Dermis microvascular lymphatic vessel endothelial cell (primary cell): ENCODE results near the gene KCNJ16. TPM values are rescaled to one million over a fixed set of nuclear protein-coding genes. Genes with fewer than 3 reads are reported as not detected.
"Not testable (repeated sequence)": the region's sequence is repeated elsewhere in the genome, so short reads cannot be mapped to it uniquely, and the experiment has no call there.

ENCODE experiments used
- DNase-seq, 2 donors: peaks; one replicate each; pipeline versions ENCODE4 v3.0.0 to v3.0.0-alpha.2; 2010; ENCODE audit warnings: low read depth in 2 of 2
- total RNA-seq: library from RNA; depleted of rRNA; stranded (reverse); fragments of >200 nt; gene quantifications from 2 replicates; pipeline ENCODE4 v1.2.1, GENCODE V29; 2014

KCNJ16 gene
- total RNA-seq: not detected in 2 replicates

GRCh38 chr17:70074956-70075355, at the start of gene KCNJ16:
KCNJ16 (plus strand) TSS chr17:70075225; CDS start chr17:70132088, 56,863 bp downstream.
- no peak for DNase-seq

GRCh38 chr17:70028397-70028796, 46.6 kb upstream of the KCNJ16 start:
- no peak for DNase-seq

- no peak for DNase-seq
Observed at GRCh38 chr17:70028978-70029767, 45.9 kb upstream of the KCNJ16 start.

DNA sequence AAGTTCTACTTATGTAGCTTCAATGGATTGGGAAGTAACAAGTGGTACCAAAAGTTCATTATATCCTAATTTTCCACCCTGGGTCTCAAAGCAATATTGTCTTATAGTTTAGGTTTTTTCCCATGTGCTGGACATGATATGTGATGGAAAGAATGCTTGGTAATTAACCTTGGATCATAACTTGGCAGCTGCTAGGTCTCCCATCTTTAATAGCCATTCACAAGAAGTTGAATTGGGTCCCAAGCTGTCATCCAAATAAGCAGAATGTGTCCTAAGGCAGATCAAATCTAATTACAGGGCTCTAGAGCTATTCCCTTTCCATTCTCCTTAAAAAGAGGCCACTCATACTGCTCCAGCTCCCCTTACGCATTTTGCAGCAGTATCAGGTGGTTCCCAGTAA, 44.7 kb upstream of the KCNJ16 start:
- DNase-seq: no peak

DNA sequence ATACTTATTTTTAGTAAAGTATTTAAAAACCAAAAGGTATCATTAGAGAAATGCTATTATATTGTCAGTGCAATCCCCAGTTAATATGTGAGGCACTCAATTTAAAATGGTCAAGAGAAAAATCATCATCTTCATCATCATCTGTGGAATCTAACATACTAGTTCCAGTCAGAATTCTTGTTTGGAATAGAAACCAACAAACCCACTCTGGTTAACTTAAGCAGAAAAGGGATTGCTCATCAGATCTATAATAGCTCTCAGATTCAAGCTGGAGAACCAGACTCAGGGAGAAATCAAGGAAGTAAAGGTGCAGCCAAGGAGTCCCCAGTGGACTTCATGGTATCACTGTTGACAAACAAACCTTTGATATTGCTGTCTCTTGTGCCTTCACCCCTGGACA, 43.7 kb upstream of the KCNJ16 start:
- no peak for DNase-seq

DNA sequence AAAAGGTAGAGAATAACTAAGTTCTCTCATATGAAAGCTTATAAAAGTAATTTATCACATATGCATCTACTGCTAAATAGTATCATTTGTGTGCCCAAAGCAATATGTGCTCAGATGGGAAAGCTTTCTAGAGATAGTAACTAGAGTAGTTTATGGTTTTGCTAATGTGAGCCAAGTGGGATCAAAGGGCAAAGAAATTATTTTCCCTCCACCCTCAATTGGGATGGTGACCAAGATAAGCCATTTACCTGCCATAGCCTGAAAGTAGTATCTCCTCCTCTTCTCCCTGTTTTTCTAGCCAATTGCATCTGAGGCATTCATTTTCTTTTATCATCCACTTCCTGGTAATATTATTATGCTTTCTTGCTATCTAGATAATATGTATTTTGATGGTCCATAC, 41.9 kb upstream of the KCNJ16 start:
- DNase-seq: no peak

DNA sequence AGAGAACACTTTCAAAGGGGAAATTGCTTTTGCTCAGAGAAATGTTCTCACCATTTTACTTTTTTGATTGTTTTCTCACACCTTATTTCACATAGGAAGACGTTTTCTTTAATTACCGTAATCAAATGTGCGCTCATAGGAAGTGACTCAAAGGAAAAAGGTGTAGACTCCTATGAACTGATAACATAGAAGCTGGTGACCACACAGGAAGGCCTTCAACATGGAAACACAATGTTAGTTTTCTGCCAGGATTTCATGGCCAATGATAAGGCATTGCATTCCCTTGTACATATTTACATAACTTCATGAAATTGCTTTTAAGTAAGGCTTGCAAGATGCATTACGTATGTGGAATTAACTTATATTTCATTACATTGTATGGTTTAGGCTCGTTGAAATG, 40.9 kb upstream of the KCNJ16 start:
- peak; percentile 71 to 94 for DNase-seq

- DNase-seq: peak in 1 of 2 donors; percentile 39
Observed at GRCh38 chr17:70037498-70037897, 37.5 kb upstream of the KCNJ16 start.

DNA sequence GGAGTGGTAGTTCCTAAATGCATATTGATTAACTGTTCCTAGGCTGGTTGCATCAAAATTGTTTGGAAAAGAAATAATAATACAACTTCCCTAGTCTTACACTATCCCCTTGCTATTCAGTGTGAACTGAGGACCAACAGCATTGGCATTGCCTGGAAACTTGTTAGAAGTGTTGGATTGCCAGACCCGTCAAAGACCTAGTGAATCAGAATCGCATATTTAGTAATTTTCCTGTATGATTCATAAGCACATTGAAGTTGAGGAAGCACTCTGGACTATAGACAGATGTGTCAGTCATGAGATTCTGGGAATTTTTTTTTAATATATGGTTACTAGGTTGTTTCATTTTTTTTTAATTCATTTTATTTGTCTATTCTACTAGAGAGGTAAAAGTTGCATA, 34.7 kb upstream of the KCNJ16 start:
- peak; percentile 61 to 92 for DNase-seq

DNA sequence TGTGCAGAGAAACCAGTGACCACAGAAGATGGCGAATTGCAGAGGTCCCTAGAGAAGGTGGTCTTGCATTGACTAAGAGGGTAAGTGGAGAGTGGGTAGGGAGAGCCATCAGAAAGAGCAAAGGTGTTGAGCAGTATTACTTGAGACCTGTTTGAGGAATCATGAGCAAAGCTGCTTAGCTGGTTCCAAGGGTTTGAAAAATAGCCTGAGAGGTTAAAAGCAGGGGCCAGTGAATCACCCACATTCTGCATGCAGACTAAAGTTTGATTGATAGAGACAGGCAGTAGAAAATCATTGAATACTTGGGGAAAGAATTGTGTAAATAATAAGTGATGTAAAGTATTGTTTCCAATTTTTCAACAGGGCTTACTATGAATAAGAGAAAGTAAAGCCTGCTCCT, 34.0 kb upstream of the KCNJ16 start:
- DNase-seq: peak in 1 of 2 donors; percentile 46

- peak in 1 of 2 donors; percentile 71 for DNase-seq
Observed at GRCh38 chr17:70041540-70041939, 33.5 kb upstream of the KCNJ16 start.

GRCh38 chr17:70045780-70046179, 29.2 kb upstream of the KCNJ16 start:
- not testable (repeated sequence) for DNase-seq

- no peak for DNase-seq
Observed at GRCh38 chr17:70047619-70048419, 27.2 kb upstream of the KCNJ16 start.

DNA sequence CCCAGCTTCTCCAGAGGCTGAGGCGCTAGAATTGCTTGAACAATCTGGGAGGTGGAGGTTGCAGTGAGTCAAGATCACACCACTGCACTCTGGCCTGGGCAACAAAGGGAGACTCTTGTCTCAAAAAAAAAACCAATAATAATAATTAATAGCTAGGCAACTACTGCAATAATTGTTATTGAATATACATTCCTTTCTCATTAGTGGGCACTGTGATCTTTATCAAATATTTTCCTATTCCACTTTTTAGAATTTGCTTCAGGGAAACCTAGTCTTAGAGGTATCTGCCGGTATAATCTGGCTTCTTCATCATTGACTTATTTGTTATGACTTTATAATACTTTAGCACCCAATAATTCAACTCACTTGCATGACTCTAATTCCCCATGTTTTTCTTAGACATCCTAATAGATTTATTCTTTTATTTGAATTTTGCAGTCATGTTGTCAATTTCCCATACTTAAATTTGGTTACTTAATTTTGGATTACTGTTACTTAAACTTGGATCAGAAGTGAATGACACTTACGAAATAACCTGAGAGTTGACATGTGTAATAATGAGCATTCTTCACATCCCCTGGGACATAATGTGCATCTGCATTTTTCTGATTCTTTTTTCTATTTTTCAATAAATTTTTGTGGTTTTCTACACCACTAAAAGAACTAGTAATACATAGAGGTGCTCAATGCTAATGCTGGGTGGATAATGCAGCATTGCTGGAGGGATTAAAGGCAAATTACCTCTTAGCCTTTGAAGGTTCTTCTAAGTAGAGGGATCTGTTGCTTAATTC, 25.0 kb upstream of the KCNJ16 start:
- DNase-seq: no peak

GRCh38 chr17:70050931-70051330, 24.1 kb upstream of the KCNJ16 start:
- no peak for DNase-seq

DNA sequence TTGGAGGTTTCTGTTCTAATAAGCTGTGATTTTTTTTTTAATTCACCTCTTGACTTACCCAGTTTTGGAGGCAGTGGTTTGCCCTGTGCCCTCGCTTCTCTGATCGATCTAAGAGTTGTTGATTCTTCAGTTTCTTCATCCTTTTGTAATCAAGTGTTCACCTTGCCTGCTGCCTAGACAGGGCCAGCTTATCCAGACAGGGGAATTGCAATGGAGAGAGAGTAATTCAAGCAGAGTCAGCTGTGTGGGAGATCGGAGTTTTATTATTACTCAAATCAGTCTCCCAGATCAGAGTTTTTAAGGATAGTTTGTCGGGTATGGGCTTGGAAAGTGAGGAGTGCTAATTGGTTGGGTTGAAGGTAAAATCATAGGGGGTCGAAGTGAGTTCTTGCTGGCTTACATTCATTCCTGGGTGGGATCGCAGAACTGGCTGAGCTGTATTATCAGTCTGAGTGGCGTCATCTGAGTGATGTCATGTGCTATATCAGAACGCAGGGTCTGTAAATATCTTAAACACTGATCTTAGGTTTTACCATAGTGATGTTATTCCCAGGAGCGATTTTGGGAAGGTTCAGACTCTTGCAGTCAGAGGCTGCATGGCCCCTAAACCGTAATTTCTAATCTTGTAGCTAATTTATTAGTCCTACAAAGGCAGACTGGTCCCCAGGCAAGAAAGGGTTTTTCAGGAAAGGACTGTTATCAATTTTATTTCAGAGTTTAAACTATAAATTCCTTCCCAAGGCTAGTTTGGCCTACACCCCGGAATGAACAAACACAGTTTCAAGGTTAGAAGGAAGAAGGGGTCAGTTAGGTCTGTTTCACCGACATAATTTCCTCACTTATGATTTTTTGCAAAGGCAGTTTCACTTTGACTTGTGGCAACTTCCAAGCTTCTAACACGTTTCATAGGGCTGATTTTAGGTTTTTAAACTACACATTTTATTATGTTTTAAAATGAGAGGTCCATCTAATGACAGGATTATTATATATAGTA, 21.5 kb upstream of the KCNJ16 start:
- no peak for DNase-seq

GRCh38 chr17:70055000-70055399, 20.0 kb upstream of the KCNJ16 start:
- no peak for DNase-seq

DNA sequence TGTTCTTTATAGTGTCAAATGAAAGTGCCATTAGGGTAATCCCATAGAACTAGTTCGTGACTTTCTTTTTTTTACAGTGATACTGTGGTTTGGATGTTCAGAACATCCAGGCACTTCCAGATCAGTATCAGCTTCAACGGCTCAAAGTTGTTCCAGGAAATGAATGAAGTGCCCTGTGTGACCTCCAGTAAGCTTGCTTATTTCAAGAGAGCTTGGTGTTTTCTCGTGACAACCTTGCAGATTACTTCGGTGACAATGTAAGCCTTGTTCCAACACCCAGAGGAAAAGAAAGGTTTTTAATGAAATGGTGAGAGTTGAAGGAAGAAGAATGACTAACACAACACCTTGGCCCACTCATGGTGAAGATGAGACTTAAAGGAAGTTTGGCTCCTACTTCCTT, 16.0 kb upstream of the KCNJ16 start:
- peak in 1 of 2 donors; percentile 9 for DNase-seq

DNA sequence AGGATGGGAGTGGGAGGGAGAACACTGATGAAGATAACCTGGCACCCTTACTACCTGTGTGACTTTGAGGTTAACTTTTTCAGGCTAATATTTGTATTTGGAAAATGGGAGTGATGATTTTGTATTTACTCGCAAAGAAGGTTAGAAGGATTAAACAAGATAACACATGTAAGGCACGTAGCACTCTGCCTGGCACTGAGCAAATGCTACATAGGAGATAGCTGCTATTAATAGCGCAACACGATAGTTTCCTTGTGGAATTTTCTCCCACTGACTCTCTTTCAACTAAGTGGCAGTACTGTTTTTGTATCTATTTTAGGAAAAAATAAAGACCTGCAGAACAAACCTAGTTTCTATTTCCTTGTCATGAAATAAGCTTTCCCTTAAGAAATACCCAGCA, 15.4 kb upstream of the KCNJ16 start:
- no peak for DNase-seq

GRCh38 chr17:70060415-70060814, 14.6 kb upstream of the KCNJ16 start:
- peak; percentile 12 to 54 for DNase-seq

GRCh38 chr17:70067134-70067533, 7.9 kb upstream of the KCNJ16 start:
- DNase-seq: no peak
